Germinal center (tissue), 1 donor: ENCODE results near the gene MYO7A.

ENCODE experiments used
- DNase-seq: peaks from one replicate; pipeline ENCODE4 v3.0.0; 2012; ENCODE audit warnings: mixed read lengths, low spot score

MYO7A gene

DNA sequence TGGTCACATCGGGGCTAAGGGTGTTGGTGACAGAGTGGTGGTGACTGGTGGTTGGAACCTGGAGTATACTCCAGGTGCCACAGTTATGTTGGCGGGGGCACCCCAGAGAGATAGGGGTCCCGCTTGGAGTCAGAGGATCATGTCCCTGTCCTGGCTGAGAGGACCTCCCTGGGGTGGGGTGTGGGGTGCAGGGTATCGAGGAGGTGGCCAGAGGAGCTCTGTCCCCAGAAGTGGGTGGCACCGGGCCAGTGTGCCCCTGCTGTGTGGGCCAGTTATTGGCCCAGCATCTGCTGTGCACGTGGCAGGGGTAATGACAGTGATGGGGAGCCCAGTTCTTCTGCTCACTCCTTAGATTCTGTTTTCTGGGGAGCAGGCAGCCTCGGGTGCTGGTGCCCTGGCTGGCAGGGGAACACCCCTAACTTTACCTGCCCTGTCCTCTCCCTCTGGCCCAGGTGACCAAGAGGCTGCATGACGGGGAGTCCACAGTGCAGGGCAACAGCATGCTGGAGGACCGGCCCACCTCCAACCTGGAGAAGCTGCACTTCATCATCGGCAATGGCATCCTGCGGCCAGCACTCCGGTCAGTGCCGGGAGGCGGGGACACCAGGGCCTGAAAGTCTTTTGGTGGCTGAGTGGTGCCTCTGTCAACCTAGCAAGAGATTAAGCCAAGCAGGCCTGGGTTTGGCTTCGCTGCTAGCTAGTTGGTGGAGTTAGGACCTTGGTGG is 56.3 kb downstream of the MYO7A start:
- no peak for DNase-seq

DNA sequence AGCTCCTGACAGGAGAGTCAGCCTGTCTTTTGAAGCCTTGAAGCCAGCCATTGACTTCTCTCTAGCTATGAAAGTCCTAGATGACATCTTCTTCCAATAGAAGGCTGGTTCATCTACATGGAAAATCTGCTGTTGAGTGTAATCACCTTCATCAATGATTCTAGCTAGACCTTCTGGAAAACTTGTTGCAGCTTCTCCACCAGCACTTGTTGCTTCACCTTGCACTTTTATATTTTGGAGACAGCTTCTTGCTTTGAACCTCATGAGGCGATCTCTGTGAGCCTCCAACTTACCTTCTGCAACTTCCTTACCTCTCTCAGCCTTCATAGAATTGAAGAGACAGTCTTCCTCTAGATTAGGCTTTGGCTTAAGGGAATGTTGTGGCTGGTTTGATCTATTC is 58.3 kb downstream of the MYO7A start:
- DNase-seq = no peak

DNA sequence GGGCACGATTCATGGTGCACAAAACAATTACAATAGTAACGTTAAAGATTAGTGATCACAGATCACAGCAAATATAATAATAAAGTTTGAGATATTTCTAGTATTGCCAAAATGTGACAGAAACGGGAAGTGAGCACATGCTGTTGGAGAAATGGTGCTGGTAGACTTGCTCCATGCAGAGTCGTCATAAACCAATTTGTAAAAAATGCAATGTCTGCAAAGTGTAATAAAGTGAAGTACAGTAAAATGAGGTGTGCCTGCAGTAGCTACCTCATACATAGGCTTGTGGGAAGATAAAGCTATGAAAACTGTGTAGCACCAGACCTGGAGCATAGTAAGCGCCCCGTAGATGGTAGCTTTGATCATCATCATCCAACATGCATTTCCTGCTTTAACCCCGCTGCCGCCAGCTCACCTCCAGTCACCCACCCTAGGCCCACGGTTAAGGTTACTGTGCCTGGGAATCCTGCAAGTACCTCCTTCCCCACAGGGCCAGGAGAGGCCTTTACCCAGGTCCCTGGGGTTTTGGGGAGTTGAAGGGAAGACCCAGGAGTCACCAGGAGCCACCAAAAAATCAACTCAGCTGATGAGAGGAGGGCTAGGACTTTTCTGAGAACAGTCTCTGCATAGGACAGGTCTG is 59.2 kb downstream of the MYO7A start:
- DNase-seq = no peak

DNA sequence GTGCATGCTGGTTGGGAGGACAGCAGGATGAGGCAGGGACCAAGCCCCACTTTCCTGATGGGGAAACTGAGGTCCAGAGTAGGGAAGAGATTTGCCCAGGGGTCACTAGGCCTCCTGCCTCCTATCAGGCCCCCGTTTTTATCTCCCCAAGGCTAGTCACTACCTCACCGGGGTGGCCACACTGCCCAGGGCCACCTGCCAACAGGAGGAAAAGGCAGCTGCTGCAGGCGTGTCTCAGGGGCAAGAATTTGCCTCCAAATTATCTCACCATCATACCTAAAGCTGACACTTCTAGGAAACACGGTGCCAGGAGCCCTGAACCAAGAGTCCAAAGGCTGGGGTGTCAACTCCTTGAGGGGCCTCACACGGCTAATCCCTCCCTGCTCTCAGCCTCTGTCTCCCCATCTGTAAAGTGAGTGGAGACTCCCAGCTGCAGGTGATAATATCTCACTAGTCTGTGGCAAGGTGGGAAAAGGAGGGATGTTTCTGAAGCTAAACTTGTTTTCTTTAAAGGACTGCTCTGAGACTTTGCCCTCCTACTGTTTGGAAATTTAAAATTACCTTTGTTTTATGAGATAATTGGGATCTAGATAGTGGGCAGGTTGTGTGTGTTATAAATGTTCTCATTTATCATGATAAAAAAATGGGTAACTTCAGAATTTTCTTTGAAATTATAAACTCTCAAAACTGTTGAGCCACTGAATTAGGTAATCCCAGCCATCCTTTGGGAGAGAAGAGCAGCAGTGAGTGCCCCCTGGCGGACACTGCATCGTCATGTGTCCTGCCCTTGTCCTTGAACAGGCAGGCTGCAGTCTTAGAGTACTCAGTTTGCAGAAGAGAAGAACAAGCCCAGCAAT is 60.0 kb downstream of the MYO7A start:
- peak; percentile 76 for DNase-seq

DNA sequence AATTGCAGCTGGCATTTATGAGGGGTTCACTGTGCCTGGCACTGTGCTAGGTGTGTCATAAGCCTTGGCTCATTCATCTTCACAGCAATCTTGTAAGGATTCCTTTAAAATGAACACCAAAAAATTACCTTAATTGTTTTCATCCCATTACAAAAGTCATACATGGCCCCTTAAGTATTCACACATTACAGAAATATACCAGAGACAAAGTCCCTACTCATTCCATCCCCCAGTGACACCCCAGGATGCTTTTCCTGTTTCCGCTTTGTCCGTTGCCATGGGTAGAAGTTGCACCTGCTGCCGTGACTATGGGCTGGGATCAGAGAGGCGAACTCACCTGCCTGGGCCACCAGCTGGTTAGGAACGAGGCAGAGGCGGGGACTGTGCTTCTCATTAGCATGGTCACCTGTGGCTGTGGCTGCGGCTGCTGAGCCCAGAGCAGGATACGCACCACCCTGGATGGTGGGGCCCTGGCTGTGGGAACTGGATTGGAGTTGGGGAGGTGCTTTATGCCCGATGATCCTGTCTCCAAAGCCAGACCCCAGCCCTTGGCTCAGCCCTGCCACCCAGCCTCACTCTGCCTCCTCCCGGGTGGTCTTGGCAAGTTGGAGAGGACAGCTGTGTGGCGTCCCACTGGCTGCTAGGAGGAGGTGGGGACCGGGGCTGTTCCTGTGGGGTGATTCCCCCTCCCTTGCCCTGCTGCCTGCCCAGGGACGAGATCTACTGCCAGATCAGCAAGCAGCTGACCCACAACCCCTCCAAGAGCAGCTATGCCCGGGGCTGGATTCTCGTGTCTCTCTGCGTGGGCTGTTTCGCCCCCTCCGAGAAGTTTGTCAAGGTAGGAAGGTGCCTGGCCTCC is 60.8 kb downstream of the MYO7A start:
- no peak for DNase-seq

DNA sequence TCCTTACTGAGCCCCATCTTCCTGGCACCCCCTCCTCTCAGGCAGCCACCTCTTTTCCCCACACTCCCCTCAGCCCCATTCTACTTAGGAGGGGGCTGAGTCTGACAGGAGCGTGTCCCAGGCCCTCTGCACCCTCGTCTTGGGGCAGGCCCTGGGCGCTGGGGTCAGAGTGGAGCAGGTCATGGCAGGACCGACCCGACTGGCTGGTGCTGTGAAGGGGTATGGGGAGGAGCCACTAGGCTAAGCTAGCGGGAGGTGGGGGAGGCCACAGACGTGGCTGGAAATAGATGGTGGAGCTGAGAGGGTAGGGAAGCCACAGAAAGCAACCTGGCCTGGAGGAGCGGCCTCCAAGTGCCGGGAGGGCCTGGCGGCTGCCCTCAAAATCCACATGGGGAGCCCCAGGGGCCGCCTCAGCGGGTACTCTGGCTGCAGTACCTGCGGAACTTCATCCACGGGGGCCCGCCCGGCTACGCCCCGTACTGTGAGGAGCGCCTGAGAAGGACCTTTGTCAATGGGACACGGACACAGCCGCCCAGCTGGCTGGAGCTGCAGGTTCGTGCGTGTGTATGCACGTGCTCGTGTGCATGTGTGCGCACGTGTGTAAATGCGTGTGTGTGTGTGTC is 61.7 kb downstream of the MYO7A start:
- DNase-seq = no peak

DNA sequence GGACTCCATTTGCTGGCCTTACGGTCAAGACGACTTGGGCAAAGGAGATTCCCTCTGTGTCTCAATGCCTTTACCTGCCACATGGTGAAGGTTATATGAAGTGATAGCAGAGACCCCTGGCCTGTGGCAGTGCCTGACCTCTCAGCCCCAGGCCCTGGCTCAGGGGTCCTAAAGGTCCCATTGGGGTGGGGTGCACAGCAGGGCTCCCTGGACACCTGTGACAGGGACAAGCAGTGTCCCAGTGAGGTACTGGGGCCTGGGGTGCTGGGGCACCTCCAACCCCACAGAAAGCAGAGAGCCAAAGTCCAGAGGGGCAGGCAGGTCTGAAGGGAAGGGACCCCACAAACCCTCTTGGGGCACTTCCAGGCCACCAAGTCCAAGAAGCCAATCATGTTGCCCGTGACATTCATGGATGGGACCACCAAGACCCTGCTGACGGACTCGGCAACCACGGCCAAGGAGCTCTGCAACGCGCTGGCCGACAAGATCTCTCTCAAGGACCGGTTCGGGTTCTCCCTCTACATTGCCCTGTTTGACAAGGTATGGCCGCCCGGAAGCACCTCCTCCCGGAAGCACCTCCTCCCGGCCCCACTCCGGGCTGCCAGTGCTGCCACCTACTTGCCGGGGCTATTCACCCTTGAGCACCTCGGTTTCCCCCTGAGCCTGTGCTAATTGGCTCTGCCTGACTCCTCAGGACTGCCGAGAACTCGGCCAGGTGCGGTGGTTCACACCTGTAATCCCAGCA is 62.5 kb downstream of the MYO7A start:
- no peak for DNase-seq

DNA sequence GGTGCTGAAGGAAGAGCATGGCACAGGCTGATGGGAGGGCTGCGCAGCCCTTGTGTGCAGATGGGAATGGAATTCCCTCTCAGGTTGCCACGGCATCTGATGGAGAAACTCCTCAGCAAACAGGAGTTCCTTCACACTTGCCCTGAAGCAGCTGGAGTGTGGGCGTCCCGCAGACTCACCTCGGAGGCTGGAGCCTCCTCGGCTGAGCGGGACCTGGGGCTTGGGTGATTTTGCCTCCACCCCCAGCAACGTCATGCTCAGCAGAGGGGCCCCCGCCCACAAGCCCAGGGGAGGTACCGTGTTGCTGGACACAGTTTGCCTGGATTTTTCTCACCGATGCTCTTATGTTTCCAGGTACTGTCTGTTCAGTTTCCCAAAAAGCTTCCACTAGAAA is 63.4 kb downstream of the MYO7A start:
- no peak for DNase-seq

DNA sequence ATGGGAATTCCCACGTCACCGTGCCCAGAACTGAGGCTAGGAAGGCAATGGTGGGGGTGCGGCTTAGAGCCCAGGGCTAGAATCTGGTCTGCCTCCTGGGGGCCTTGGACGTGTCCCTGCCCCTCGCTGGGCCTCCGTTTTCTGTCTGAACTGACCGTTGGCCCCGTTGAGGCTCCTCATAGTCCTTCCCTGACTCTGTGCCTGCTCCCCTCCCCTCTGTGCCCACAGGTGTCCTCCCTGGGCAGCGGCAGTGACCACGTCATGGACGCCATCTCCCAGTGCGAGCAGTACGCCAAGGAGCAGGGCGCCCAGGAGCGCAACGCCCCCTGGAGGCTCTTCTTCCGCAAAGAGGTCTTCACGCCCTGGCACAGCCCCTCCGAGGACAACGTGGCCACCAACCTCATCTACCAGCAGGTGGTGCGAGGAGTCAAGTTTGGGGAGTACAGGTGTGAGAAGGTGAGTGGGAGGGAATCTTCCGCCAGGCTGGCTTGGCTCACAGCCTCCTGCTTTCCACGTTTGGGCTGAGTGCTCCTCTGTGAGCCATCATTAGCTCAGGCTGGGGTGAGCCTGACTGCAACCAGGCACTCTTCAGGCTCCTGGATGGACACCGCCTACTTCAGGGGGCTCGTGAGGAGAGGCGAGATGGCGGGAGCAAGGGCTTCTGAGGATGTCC is 63.9 kb downstream of the MYO7A start:
- peak; percentile 70 for DNase-seq

DNA sequence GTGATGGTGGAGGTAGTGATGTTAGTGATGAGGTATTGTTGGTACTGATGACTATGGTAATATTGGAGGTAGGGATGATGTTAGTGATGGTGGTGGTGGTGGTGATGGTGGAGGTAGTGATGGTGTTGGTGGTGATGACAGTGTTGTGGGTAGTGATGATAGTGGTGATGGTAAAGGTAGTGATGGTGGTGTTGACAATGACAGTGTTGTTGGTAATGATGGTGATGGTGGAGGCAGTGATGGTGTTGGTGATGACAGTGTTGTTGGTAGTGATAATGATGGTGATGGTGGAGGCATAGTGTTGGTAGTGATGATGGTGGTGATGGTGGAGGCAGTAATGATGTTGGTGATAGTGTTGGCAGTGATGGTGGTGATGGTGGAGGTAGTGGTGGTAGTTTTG is 65.1 kb downstream of the MYO7A start:
- DNase-seq = no peak

DNA sequence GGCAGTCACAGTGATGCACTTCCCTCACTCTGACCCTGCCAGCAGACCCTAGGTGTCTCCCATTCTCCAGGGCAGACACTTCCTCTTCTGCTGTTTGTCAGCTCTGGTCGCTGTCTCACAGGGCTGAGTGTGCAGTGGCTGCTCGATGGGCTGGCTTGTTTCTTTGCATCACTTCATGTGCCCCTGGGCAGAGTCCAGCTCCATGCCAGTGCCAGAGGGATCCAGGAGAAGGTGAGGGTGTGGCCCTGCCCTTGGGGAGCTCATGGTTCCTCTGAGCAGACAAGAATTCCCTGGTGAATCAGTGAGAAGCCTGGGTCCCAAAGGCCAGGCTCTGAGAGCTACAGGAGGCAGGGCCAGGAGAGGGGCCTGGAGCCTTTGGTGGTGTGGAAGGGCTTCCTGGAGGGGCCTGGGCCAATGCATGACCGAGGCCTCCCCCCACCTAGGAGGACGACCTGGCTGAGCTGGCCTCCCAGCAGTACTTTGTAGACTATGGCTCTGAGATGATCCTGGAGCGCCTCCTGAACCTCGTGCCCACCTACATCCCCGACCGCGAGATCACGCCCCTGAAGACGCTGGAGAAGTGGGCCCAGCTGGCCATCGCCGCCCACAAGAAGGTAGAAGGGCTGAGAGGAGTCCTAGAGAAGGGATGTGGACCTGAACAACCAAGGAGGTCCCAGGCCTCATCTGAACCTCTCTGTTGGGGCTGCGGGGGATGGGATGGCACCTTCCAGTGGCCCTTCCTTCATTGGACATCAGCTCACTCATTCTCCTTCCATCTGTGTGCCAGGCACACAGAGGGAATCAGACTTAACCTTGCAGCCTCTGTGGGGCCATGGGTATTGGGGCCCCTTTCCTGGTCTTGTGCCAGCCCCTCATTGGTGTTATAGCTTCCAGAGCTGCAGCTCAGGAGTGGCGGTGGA is 66.1 kb downstream of the MYO7A start:
- no peak for DNase-seq

DNA sequence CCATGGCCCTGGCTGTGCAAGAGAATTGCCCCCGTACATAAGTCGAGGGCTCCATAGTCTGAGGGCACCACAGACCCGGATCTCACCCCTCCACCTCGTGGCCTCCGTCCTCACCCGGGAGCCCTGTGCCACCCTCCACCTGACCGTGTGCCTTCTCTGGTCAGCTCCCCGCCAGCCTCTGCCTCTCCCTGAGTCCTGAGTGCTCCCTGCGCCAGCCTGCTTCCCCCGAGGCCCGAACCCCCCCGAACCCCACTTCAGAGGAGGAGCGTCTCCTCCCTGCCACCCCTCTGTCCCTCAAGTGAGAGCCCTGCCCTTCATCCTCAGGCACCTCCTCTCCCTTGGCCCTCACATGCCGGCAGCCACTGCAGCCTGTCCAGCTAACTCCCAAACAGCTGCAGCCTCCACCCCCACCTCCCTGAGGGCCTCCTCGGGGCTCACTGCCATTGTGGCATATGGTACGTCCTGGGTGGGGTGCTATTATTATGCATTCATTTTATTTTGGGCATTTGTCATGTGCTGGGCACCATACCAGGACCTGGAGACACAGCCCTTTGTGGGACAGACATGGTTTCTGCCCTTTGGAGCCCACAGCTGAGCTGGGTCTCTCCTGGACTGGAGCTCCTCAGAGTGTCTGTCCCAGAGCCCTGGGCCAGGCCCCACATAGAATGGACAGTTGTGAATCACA is 67.2 kb downstream of the MYO7A start:
- no peak for DNase-seq

DNA sequence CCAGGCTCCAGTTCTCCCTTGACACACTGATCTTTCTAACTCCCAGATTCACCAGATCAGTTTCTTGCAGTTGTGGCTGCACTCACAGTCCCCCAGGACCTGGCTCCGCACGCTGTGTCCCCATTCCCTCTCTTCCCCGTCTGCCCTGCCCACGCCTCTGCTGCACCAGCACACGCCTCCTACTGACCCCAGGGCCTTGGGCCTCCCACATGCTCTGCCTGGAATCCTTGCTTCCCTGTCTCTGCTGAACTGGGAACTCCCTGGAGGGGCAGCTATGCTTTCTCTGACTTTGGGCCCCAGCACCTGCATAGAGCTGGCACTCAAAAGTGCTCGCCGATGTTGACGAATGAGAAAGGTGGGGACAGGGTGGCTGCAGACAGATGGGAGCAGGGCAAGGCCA is 68.9 kb downstream of the MYO7A start:
- no peak for DNase-seq

DNA sequence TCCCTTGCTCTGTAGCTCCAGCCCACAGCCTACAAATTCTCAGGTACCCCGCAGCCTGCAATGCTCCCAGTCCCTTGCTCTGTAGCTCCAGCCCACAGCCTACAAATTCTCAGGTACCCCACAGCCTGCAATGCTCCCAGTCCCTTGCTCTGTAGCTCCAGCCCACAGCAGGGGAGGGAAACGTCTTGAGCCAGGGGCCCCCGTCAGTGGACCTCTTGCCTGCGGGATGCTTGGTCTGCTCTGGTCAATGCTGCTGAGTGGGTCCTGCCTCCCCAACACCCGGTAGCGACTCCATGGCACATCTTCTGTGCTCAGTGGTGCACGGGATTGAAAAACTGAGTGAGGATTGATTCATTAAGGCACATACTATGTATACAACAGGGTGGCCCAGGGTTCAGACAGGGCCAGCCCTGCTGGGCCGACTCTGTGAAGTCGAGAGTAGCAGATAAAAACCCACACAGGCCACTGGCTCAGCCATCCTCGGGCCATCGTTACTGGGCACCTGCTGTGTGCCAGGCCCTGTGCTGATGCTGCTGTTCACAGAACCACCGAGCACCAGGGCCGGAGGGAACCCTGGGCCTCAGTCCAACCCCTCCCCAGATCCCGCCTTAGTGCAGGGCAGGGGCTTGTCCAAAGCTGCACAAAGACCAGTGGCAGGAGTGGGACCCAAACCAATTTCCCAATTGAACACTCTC is 69.7 kb downstream of the MYO7A start:
- DNase-seq = no peak

DNA sequence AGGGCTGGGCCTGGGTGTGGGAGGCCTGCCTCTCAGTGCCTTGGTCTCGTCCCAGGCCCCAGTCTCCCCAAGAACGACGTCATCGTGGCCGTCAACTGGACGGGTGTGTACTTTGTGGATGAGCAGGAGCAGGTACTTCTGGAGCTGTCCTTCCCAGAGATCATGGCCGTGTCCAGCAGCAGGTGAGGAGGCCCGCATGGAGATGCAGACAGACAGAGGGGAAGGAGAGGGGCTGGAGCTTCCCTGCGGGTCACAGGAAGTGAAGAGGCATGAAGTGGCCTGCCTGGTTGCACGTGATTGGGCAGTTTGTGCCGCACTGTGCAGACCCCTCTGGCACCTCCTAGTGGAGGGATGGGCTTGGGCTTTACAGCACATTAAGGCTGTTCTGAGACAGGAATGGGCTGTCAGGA is 70.4 kb downstream of the MYO7A start:
- peak; percentile 55 for DNase-seq

DNA sequence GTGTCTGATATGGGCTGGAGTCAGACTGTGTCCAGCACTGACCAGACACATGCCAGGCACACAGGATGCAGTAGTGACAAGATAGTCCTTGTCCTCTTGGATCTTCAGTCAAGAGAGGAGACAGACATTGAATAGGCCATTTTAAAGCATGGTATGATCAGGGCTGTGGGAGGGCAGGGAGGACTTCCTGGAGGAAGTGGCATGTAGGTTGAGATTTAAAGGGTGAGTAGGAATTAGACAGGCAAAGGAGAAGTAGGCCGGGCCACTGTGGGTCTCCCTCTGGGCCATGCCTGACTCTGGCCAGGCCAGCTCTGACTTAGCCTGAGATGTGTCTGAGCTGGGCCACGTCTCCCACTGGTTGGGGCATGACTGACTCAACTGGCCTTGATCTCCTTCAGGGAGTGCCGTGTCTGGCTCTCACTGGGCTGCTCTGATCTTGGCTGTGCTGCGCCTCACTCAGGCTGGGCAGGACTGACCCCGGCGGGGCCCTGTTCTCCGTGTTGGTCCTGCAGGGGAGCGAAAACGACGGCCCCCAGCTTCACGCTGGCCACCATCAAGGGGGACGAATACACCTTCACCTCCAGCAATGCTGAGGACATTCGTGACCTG is 71.2 kb downstream of the MYO7A start:
- DNase-seq = no peak
